Epithelial cell of alveolus of lung (primary cell): ENCODE data around the gene CACNA2D2. TPM values are rescaled to one million over a fixed set of nuclear protein-coding genes. Genes with fewer than 3 reads are reported as not detected.

Experiments used
- total RNA-seq: library from RNA; depleted of rRNA; stranded (reverse); fragments of >200 nt; gene quantifications from 2 replicates; pipeline ENCODE4 v1.2.1, GENCODE V29; 2015

CACNA2D2 gene
- 0.08 TPM in 1 of 2 replicates, not detected in the other for total RNA-seq

DNA sequence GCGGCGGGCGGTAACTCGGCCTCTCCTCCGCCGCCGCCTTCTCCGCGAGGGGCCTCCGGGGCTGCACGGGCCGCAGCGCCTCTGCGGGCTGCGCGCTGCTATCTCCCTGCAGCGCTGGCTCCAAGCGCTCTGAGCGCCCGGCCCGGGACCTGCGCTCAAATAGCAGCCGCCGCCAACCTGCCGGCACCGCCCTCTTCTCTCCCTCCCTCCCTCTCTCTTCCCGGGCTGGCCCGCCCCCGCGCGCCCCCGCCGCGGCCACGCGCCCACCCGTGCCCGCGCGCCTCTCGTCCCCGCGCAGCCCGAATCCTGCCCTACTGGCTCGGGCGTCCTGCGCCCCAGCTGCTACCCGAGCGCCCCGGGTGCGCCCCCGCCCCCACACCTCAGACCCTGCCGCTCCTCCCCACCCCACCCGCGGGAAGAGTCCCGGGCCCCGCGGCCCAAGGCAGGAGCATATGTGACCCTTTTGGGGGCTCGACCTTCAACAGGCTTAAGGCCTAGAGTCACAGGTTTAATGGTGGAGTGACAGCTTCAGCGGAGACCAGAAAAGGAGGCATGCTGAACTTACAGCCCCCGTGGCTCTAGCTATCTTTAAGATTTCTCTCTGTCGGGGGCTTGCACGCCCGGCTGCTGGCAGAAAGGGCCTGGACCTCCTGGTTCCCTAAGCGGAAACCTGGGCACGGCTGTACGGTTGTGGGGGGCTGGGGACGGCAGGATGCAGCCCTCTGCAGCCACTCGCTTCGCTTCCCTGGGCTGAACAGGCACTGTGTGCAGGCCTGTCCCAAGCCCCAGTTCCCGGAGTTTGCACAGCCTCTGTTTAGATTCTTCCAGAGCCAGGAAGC, at the start of gene CACNA2D2:
Gene CACNA2D2, minus strand, starts transcription at position 131 of the 839 bp plus-strand sequence. CDS start 211 bp downstream, outside the sequence.

DNA sequence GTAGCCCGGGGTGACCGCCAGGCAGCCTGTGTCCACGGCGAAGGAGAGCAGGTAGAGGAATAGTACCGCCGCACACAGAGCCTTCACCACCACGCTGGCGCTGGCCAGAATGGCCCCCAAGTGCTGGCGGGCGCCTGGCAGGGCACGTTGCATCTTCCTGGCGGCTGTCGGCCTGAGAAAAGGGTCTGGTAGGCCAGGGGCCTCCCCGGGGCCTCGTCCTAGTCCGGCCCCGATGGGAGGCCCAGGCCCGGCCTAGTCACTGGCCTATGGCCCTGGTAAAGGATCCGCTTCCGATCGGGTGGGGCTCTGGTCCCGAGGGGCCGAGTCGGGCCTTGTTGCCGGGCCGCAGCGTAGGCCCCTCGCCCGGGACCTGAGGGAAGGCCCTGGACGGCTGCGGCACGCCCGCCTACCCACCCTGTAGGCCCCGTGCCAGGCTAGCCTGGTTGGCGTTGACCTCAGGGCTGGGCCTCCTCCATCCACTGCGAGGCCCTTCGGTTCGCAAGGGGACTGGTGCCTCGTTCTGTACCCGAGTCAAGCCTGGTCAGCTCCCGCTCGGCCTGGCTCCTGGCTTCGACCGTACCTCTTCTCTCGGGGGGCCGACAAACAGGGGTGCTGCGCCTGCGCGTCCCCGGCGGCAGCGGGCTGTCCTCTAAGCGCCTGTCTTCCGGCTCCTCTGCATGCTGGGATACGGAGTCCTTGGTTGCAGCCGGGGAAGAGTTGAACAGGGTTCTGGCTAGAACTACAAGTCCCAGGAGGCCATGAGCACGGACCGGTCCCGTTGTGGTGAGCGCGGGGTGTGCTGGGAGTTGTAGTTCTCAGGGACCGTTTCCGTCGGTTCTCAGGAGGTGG, 144.3 kb downstream of the CACNA2D2 start, which contains the start of gene TMEM115:
Gene TMEM115, minus strand, starts transcription at position 611 of the 849 bp plus-strand sequence. Its CDS starts 458 bp downstream, at position 153.

DNA sequence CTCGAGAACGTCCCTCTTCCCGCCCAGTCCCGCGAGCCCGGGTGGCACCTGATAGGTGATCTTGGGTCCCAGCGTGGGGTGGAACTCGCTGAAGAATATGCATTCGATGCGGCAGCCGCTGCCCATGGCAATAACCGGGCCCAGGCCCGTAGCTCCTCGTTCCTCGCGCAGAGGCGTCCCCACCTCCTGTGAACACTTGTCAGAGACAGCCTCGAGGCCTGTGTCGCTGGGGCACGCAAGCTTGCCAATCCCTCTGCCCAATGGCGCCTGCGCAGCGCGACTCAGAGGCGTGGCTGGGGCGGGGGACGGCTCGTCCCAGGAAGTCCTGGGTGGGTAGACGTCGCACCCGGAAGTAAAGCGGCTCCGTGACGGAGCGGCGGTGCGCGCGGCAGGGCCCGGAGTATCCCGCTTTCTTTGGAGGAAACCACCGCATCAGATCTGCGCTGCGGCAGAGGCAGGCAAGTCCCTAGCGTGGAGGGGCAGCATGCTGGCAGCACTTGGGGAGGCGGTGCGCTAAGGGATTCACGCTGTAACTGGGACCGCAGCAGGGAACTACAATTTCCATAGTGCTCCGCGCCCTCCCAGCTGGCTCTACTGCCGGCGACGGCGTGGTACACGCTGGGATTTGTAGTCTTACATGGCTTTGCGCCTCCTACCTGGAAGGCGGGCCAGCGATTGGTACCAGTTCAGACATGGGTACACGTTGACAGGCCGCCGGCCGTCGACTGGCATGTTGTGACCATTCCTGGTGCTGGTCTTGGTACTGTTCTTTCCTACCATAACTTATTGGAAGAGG, 152.7 kb downstream of the CACNA2D2 start, which contains the start of the genes CYB561D2 and NPRL2:
Gene CYB561D2, plus strand, starts transcription at position 336 of the 796 bp plus-strand sequence. CDS start 572 bp downstream, outside the sequence.
Gene NPRL2, minus strand, starts transcription at position 249 of the 796 bp plus-strand sequence. Its CDS starts 123 bp downstream, at position 126.

DNA sequence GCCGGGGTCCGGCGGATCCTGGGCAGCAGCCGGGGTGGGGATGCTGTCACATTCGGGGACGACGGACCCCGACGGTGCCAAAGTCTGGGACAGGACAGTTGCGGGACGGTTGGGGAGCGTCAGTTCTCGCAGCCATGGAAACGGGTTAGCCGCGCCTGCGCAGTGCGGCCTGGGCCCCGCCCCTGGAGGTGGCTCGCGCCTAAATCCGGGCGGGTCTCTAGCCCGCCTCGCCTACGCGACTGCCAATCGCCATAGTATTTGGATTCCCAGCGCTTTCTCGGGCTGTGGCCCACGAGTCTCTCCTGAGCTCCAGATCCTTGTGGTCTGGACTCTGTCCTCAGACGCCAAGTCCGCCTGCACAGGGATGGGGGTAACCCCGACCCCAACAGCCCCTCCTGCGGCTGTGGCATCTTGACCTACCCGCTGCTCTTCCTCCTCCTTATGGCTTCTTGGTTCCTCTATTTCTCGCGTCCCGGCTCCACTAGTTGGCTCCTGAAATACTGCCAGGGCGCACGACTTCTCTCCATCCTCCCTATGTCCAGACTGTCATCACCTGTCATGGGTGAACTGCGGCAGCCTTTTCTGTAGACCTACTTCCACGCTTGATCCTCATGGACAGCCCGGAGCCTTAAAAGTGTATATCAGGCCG, 157.7 kb downstream of the CACNA2D2 start, which contains the start of gene ZMYND10:
Gene ZMYND10, minus strand, starts transcription at position 147 of the 649 bp plus-strand sequence. CDS start 153 bp downstream, outside the sequence.

DNA sequence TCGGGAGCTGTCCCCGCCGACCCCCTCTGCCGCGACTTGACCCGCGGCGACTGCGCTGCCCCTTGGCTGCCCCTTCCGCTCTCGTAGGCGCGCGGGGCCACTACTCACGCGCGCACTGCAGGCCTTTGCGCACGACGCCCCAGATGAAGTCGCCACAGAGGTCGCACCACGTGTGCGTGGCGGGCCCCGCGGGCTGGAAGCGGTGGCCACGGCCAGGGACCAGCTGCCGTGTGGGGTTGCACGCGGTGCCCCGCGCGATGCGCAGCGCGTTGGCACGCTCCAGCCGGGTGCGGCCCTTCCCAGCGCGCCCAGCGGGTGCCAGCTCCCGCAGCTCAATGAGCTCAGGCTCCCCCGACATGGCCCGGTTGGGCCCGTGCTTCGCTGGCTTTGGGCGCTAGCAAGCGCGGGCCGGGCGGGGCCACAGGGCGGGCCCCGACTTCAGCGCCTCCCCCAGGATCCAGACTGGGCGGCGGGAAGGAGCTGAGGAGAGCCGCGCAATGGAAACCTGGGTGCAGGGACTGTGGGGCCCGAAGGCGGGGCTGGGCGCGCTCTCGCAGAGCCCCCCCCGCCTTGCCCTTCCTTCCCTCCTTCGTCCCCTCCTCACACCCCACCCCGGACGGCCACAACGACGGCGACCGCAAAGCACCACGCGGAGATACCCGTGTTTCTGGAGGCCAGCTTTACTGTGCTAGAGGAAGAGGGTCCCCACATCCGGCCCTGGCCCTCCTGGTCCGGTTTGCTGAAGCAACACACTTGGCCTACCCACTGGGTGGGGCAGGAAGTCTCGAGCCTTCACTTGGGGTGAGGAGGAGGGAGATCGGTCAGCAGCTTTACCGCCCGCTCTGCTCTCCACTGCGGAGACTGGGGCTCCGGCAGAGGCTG, 162.7 kb downstream of the CACNA2D2 start, which contains the start of gene RASSF1:
Gene RASSF1, minus strand, starts transcription at position 389 of the 882 bp plus-strand sequence. Its CDS starts 31 bp downstream, at position 358.

DNA sequence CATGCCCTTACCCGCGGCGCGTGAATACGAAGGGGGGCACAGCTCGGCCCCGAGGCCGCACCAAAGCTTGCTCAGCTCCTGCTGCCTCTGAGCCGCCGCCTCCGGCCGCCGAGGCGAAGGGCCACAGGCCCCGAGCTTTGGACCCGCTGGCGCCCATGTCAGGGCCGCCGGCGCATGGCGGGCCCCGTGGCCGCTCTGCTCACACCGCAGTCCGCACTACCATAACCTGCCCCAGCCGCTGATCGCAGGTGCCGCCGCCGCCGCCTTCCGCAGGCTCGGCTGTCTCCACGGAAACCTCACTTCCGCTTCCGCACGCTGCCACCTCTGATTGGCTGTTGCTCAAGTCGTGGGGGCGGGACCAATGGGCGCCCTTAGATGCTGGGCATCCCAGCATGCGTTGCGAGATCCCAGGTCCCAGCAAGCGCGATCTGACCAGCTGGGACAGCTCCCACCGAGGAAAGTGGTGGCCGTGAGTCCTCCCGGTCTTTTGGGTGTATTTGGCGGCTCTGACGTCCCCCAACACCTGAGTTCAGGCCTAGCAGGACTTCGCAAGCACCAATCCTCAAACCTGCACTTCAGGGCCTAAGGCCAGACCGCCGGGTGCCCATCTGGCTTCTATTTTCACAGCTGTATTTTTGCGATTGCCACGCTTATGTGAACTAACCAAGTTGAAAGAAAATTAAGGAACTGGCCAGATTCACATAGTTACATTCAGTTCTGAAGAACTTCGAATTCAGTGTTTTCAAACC, 175.3 kb downstream of the CACNA2D2 start, which contains the start of gene TUSC2:
Gene TUSC2, minus strand, starts transcription at position 281 of the 749 bp plus-strand sequence. Its CDS starts 124 bp downstream, at position 157.

DNA sequence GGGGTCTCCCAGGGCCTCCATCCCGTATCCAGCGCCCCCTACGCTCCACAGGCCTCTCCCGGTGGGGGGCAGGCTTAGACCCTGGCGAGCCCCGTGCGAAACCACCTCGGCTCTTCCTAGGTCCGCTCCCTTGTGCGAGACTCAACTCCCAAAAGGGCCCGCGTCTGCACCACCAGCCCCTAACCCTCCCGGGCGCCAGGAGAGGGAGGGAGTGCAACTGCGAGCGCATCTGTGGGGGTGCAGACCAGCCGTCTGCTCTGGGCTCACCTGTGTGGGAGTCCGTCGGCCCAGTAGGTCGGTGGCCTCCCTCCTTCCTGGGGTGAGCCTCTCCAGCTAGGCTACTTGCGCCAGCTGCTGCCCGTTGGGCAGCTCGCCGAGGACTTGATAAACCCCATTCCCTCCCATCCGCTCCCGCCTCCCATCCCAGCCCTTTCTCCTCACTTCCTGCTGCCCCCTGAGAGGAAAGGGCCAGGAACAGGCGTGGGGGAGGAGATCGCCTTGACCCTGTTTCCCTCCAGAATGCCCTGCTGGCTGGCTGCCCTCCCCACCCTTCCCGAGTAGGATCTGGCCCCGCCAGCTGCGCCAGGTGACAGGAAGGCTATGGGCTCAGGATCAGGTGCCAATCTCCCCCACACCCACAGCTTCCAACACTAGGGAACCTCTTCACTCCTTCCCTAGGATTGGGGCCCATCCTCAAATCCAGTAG, 180.9 kb downstream of the CACNA2D2 start, which contains the start of gene HYAL2:
Gene HYAL2, minus strand, starts transcription at position 360 of the 706 bp plus-strand sequence. CDS start 2,256 bp downstream, outside the sequence.

Other genes with a start within 250 kb of the CACNA2D2 start
- gene SEMA3B, start 234.5 kb downstream of the CACNA2D2 start, total RNA-seq, result 3.1 and 26.3 TPM in 2 replicates
- not detected in 2 replicates for gene LSMEM2, start 224.5 kb downstream of the CACNA2D2 start, total RNA-seq
- gene IFRD2, start 211.2 kb downstream of the CACNA2D2 start, total RNA-seq, result 39.0 and 86.2 TPM in 2 replicates
- gene HYAL3, start 204.2 kb downstream of the CACNA2D2 start, total RNA-seq, result 7.4 and 13.4 TPM in 2 replicates
- 12.3 and 14.3 TPM in 2 replicates for gene NAA80, start 204.2 kb downstream of the CACNA2D2 start, total RNA-seq
- 1.3 and 4.5 TPM in 2 replicates for gene HYAL1, start 200.1 kb downstream of the CACNA2D2 start, total RNA-seq
- gene HYAL2, start 180.9 kb downstream of the CACNA2D2 start, total RNA-seq, result 68.3 and 88.3 TPM in 2 replicates
- gene TUSC2, start 175.4 kb downstream of the CACNA2D2 start, total RNA-seq, result 17.6 and 45.5 TPM in 2 replicates
- 31.2 and 42.7 TPM in 2 replicates for gene RASSF1, start 162.8 kb downstream of the CACNA2D2 start, total RNA-seq
- gene ZMYND10, start 157.9 kb downstream of the CACNA2D2 start, total RNA-seq, result 0.48 and 1.4 TPM in 2 replicates
- 15.4 and 16.0 TPM in 2 replicates for gene NPRL2, start 152.9 kb downstream of the CACNA2D2 start, total RNA-seq
- 29.9 and 33.4 TPM in 2 replicates for gene CYB561D2, start 152.8 kb downstream of the CACNA2D2 start, total RNA-seq
- gene TMEM115, start 144.1 kb downstream of the CACNA2D2 start, total RNA-seq, result 59.6 and 74.7 TPM in 2 replicates
- 7.4 and 11.9 TPM in 2 replicates for gene C3orf18, start 64.1 kb upstream of the CACNA2D2 start, total RNA-seq
- gene HEMK1, start 65.9 kb upstream of the CACNA2D2 start, total RNA-seq, result 13.4 and 15.6 TPM in 2 replicates
- gene CISH, start 108.1 kb upstream of the CACNA2D2 start, total RNA-seq, result 2.7 and 3.3 TPM in 2 replicates
- gene MAPKAPK3, start 113.5 kb upstream of the CACNA2D2 start, total RNA-seq, result 15.0 and 32.2 TPM in 2 replicates
- under 0.01 TPM in 1 of 2 replicates, not detected in the other for gene DOCK3, start 171.3 kb upstream of the CACNA2D2 start, total RNA-seq